ENCODE measurements around the gene UVRAG. TPM values are rescaled to one million over a fixed set of nuclear protein-coding genes. Genes with fewer than 3 reads are reported as not detected.
"Not testable (repeated sequence)": the region's sequence is repeated elsewhere in the genome, so short reads cannot be mapped to it uniquely, and the experiment has no call there.

UVRAG gene
- total RNA-seq, 1 donor from 2014 or later, result 18.6 TPM

- peaks cover 9% of the 10 kb centered on the region for H3K4me1 Mint-ChIP-seq (ENCODE audit: low read depth)
- DNase-seq (ENCODE audit: low spot score), result peak; percentile 24
- intact Hi-C loops (cut with micrococcal nuclease), result loop anchor here (1.0 kb wide), 3 partner anchors 65 to 162 kb away; no protein-coding TSS in a partner anchor
- no peaks in the 10 kb centered on the region for H3K36me3 Mint-ChIP-seq (ENCODE audit: low read depth)
- no peak overlapping the region for H3K4me3 Mint-ChIP-seq
- no peaks in the 10 kb centered on the region for H3K27me3 Mint-ChIP-seq (ENCODE audit: insufficient read depth)
- H3K27ac Mint-ChIP-seq, result no peak overlapping the region
- H3K9me3 Mint-ChIP-seq, result no peaks in the 10 kb centered on the region
Measured at GRCh38 chr11:75867778-75868374, 52.9 kb downstream of the UVRAG start.

- no peaks in the 10 kb centered on the region for H3K27me3 Mint-ChIP-seq (ENCODE audit: insufficient read depth)
- H3K9me3 Mint-ChIP-seq, result no peaks in the 10 kb centered on the region
- intact Hi-C loops (cut with micrococcal nuclease), result no loop called here
- no peak for DNase-seq (ENCODE audit: low spot score)
- no peak overlapping the region for H3K27ac Mint-ChIP-seq
- H3K36me3 Mint-ChIP-seq (ENCODE audit: low read depth), result no peaks in the 10 kb centered on the region
- H3K4me1 Mint-ChIP-seq (ENCODE audit: low read depth), result peaks cover 21% of the 10 kb centered on the region
- H3K4me3 Mint-ChIP-seq, result no peak overlapping the region
Measured at GRCh38 chr11:75868990-75869389, 54.0 kb downstream of the UVRAG start.

GRCh38 chr11:75869661-75870455 is 54.8 kb downstream of the UVRAG start:
- Mint-ChIP-seq H3K27me3 (ENCODE audit: insufficient read depth) (no peaks in the 10 kb centered on the region), H3K9me3 (no peaks in the 10 kb centered on the region), H3K4me3 (no peak overlapping the region), H3K4me1 (ENCODE audit: low read depth) (peaks cover 22% of the 10 kb centered on the region), H3K36me3 (ENCODE audit: low read depth) (no peaks in the 10 kb centered on the region), H3K27ac (no peak overlapping the region)
- intact Hi-C loops (cut with micrococcal nuclease), result no loop called here
- DNase-seq (ENCODE audit: low spot score), result no peak

GRCh38 chr11:75872887-75873416 is 57.9 kb downstream of the UVRAG start:
- H3K4me3 Mint-ChIP-seq, result no peak overlapping the region
- H3K27me3 Mint-ChIP-seq (ENCODE audit: insufficient read depth), result no peaks in the 10 kb centered on the region
- H3K27ac Mint-ChIP-seq, result peak overlapping the region; percentile 5
- peaks cover 19% of the 10 kb centered on the region for H3K4me1 Mint-ChIP-seq (ENCODE audit: low read depth)
- H3K9me3 Mint-ChIP-seq, result no peaks in the 10 kb centered on the region
- intact Hi-C loops (cut with micrococcal nuclease), result no loop called here
- no peaks in the 10 kb centered on the region for H3K36me3 Mint-ChIP-seq (ENCODE audit: low read depth)
- no peak for DNase-seq (ENCODE audit: low spot score)

GRCh38 chr11:75873417-75874221 is 58.6 kb downstream of the UVRAG start:
- Mint-ChIP-seq H3K27ac (peak overlapping the region; percentile 3), H3K27me3 (ENCODE audit: insufficient read depth) (no peaks in the 10 kb centered on the region), H3K36me3 (ENCODE audit: low read depth) (no peaks in the 10 kb centered on the region), H3K4me1 (ENCODE audit: low read depth) (peaks cover 17% of the 10 kb centered on the region), H3K4me3 (no peak overlapping the region), H3K9me3 (no peaks in the 10 kb centered on the region)
- DNase-seq (ENCODE audit: low spot score), result no peak
- intact Hi-C loops (cut with micrococcal nuclease), result no loop called here

- Mint-ChIP-seq H3K4me3 (no peak overlapping the region), H3K36me3 (ENCODE audit: low read depth) (no peaks in the 10 kb centered on the region), H3K27me3 (ENCODE audit: insufficient read depth) (no peaks in the 10 kb centered on the region), H3K9me3 (no peaks in the 10 kb centered on the region), H3K4me1 (ENCODE audit: low read depth) (peaks cover 17% of the 10 kb centered on the region), H3K27ac (no peak overlapping the region)
- no peak for DNase-seq (ENCODE audit: low spot score)
- intact Hi-C loops (cut with micrococcal nuclease), result no loop called here
Measured at GRCh38 chr11:75874684-75875341, 59.8 kb downstream of the UVRAG start.

- DNase-seq (ENCODE audit: low spot score); H3K4me3 Mint-ChIP-seq; H3K36me3 Mint-ChIP-seq (ENCODE audit: low read depth); H3K27me3 Mint-ChIP-seq (ENCODE audit: insufficient read depth); H3K9me3 Mint-ChIP-seq; H3K27ac Mint-ChIP-seq; intact Hi-C loops (cut with micrococcal nuclease): not testable (repeated sequence)
- H3K4me1 Mint-ChIP-seq (ENCODE audit: low read depth), result peaks cover 17% of the 10 kb centered on the region
Measured at GRCh38 chr11:75877327-75877726, 62.3 kb downstream of the UVRAG start.

GRCh38 chr11:75877931-75878330 is 62.9 kb downstream of the UVRAG start:
- DNase-seq (ENCODE audit: low spot score); H3K9me3 Mint-ChIP-seq; H3K27ac Mint-ChIP-seq; H3K4me3 Mint-ChIP-seq; H3K36me3 Mint-ChIP-seq (ENCODE audit: low read depth); intact Hi-C loops (cut with micrococcal nuclease); H3K27me3 Mint-ChIP-seq (ENCODE audit: insufficient read depth): not testable (repeated sequence)
- H3K4me1 Mint-ChIP-seq (ENCODE audit: low read depth), result peaks cover 12% of the 10 kb centered on the region

- no peaks in the 10 kb centered on the region for H3K27me3 Mint-ChIP-seq (ENCODE audit: insufficient read depth)
- DNase-seq (ENCODE audit: low spot score), result no peak
- peaks cover 5% of the 10 kb centered on the region for H3K36me3 Mint-ChIP-seq (ENCODE audit: low read depth)
- H3K27ac Mint-ChIP-seq, result no peak overlapping the region
- no peak overlapping the region for H3K4me3 Mint-ChIP-seq
- no peaks in the 10 kb centered on the region for H3K9me3 Mint-ChIP-seq
- intact Hi-C loops (cut with micrococcal nuclease), result no loop called here
- peaks cover 2% of the 10 kb centered on the region for H3K4me1 Mint-ChIP-seq (ENCODE audit: low read depth)
Measured at GRCh38 chr11:75878933-75879332, 63.9 kb downstream of the UVRAG start.

GRCh38 chr11:75879737-75880136 is 64.7 kb downstream of the UVRAG start:
- peaks cover 7% of the 10 kb centered on the region for H3K36me3 Mint-ChIP-seq (ENCODE audit: low read depth)
- no peaks in the 10 kb centered on the region for H3K27me3 Mint-ChIP-seq (ENCODE audit: insufficient read depth)
- H3K4me1 Mint-ChIP-seq (ENCODE audit: low read depth), result no peaks in the 10 kb centered on the region
- DNase-seq (ENCODE audit: low spot score), result no peak
- H3K27ac Mint-ChIP-seq, result no peak overlapping the region
- no peak overlapping the region for H3K4me3 Mint-ChIP-seq
- intact Hi-C loops (cut with micrococcal nuclease), result no loop called here
- H3K9me3 Mint-ChIP-seq, result no peaks in the 10 kb centered on the region

- H3K9me3 Mint-ChIP-seq; H3K4me1 Mint-ChIP-seq (ENCODE audit: low read depth); H3K27me3 Mint-ChIP-seq (ENCODE audit: insufficient read depth); H3K4me3 Mint-ChIP-seq; intact Hi-C loops (cut with micrococcal nuclease); H3K36me3 Mint-ChIP-seq (ENCODE audit: low read depth); DNase-seq (ENCODE audit: low spot score); H3K27ac Mint-ChIP-seq: not testable (repeated sequence)
Measured at GRCh38 chr11:75880343-75880742, 65.3 kb downstream of the UVRAG start.

GRCh38 chr11:75884321-75884720 is 69.3 kb downstream of the UVRAG start:
- Mint-ChIP-seq H3K27ac (no peak overlapping the region), H3K9me3 (no peaks in the 10 kb centered on the region), H3K27me3 (ENCODE audit: insufficient read depth) (no peaks in the 10 kb centered on the region), H3K4me3 (no peak overlapping the region), H3K36me3 (ENCODE audit: low read depth) (peaks cover 7% of the 10 kb centered on the region), H3K4me1 (ENCODE audit: low read depth) (no peaks in the 10 kb centered on the region)
- intact Hi-C loops (cut with micrococcal nuclease), result no loop called here
- DNase-seq (ENCODE audit: low spot score), result no peak
